Measurements from ENCODE around the gene GRAP2. TPM values are rescaled to one million over a fixed set of nuclear protein-coding genes. Genes with fewer than 3 reads are reported as not detected.
"Not testable (repeated sequence)": the region's sequence is repeated elsewhere in the genome, so short reads cannot be mapped to it uniquely, and the experiment has no call there.

The GRAP2 gene
- total and polyA plus RNA-seq, 2 of the 8 experiments (the other 6 are each of a cell fraction or from before 2014, with no cell fraction given) = 0.08 TPM; not detected in 1

DNA sequence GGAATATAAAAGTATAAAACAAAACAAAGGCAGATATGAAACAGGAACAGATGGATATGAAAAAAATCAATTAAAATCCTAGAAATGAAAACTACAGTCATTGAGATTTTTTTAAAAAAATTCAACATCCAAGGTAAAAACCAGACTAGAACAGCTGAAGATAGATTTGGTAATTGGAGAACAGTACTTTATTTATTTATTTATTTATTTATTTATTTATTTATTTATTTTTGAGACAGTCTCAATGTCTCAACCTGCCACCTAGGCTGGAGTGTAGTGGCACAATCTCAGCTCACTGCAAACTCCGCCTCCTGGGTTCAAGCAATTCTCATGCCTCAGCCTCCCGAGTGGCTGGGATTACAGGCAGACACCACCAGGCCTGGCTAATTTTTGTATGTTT, 31.1 kb upstream of the GRAP2 start:
- H4K91ac ChIP-seq (replicated peaks; ENCODE audit: insufficient read length, low read length); FAIRE-seq; H3K4me2 ChIP-seq (ENCODE audit: insufficient read depth in 1 of 2, low read depth in 2 of 2, low read length in 2 of 2); H2BK15ac ChIP-seq (ENCODE audit: low read length); H3K23ac ChIP-seq (ENCODE audit: insufficient read length); H3K23me2 ChIP-seq (ENCODE audit: low read depth, low read length); H3K14ac ChIP-seq (ENCODE audit: insufficient read length); H3K79me1 ChIP-seq (ENCODE audit: low read depth, low read length); H2BK20ac ChIP-seq (ENCODE audit: low read length); H3K56ac ChIP-seq (replicated peaks; ENCODE audit: insufficient read length, low read depth, low read length); H3K27me3 ChIP-seq (replicated peaks in 1 of 4; ENCODE audit: control insufficient read depth in 3 of 4, extremely low read depth in 1 of 4, insufficient read depth in 3 of 4, low read length in 3 of 4); H2BK12ac ChIP-seq (ENCODE audit: low read depth, low read length); H3K4me3 ChIP-seq (ENCODE audit: extremely low read depth in 1 of 4, insufficient read depth in 2 of 4, low read depth in 3 of 4, low read length in 4 of 4); H3K9me3 ChIP-seq (ENCODE audit: insufficient read depth in 2 of 2, low read depth in 1 of 2, low read length in 1 of 2); H3K27ac ChIP-seq (ENCODE audit: low read depth, low read length); H2AFZ ChIP-seq (ENCODE audit: low read length); H3K9ac ChIP-seq (replicated peaks in 1 of 4; ENCODE audit: extremely low read depth in 1 of 4, low read depth in 3 of 4, low read length in 3 of 4); DNase-seq (ENCODE audit: low read depth in 1 of 2, low spot score in 2 of 2); H3K79me2 ChIP-seq (ENCODE audit: control insufficient read depth in 1 of 2, insufficient read depth in 2 of 2, low read length in 2 of 2); CTCF ChIA-PET (ENCODE audit: partially characterized antibody); H2BK120ac ChIP-seq (replicated peaks; ENCODE audit: low read depth, low read length); H3K36me3 ChIP-seq (ENCODE audit: control insufficient read depth in 2 of 4, insufficient read depth in 4 of 4, low read length in 3 of 4); H3K18ac ChIP-seq (ENCODE audit: extremely low read depth, low read length); H4K8ac ChIP-seq (ENCODE audit: extremely low read depth, insufficient read depth, low read length); H4K20me1 ChIP-seq (replicated peaks in 1 of 2; ENCODE audit: control insufficient read depth in 1 of 2, insufficient read depth in 2 of 2, low read length in 2 of 2); POLR2A ChIA-PET (ENCODE audit: partially characterized antibody); H3K4ac ChIP-seq (replicated peaks; ENCODE audit: insufficient read length, low read depth, low read length); H3K4me1 ChIP-seq (replicated peaks in 1 of 4; ENCODE audit: control insufficient read depth in 3 of 4, insufficient read depth in 4 of 4, low read length in 3 of 4); H4K5ac ChIP-seq (ENCODE audit: insufficient read length, low read depth, low read length); H2AK5ac ChIP-seq (ENCODE audit: low read depth, low read length); H2BK5ac ChIP-seq (ENCODE audit: low read depth, low read length): not testable (repeated sequence)
- WGBS, 2 experiments (ENCODE audit: extremely low coverage in 1 of 2, insufficient coverage in 1 of 2, insufficient read length in 1 of 2, insufficient replicate concordance in 2 of 2, low coverage in 1 of 2, low lambda C conversion rate in 2 of 2, missing lambda C conversion rate in 1 of 2) = 88% methylated on average over 2 of the region's 2 CpGs; no CpG with 5 or more reads in 1 of the 2 experiments

Measured in H1 (cell line).